Measurements from ENCODE around the gene NFATC1.
"Not testable (repeated sequence)": the region's sequence is repeated elsewhere in the genome, so short reads cannot be mapped to it uniquely, and the experiment has no call there.

NFATC1 gene

GRCh38 chr18:79489051-79489898 lies 93.5 kb downstream of the NFATC1 start:
- no peak for DNase-seq
- in situ Hi-C loops (cut with HindIII; ENCODE audit: low pct_ligation_motif_present, low pct_unique_long_range_greater_than_20kb, low sequenced_read_pairs), result no loop called here

- in situ Hi-C loops (cut with HindIII; ENCODE audit: low pct_ligation_motif_present, low pct_unique_long_range_greater_than_20kb, low sequenced_read_pairs), result no loop called here
These were observed 94.3 kb downstream of the NFATC1 start for GRCh38 chr18:79489899-79490625.

GRCh38 chr18:79490626-79491041 lies 94.9 kb downstream of the NFATC1 start:
- in situ Hi-C loops (cut with HindIII; ENCODE audit: low pct_ligation_motif_present, low pct_unique_long_range_greater_than_20kb, low sequenced_read_pairs), result no loop called here

More at GRCh38 chr18:79489899-79490625, 94.3 kb downstream of the NFATC1 start:
- DNase-seq, result no peak

GRCh38 chr18:79491081-79491551 lies 95.4 kb downstream of the NFATC1 start:
- in situ Hi-C loops (cut with HindIII; ENCODE audit: low pct_ligation_motif_present, low pct_unique_long_range_greater_than_20kb, low sequenced_read_pairs), result no loop called here
- no peak for DNase-seq

More at GRCh38 chr18:79490626-79491041, 94.9 kb downstream of the NFATC1 start:
- DNase-seq, result no peak

- no peak for DNase-seq
- in situ Hi-C loops (cut with HindIII; ENCODE audit: low pct_ligation_motif_present, low pct_unique_long_range_greater_than_20kb, low sequenced_read_pairs), result no loop called here
These were observed 97.6 kb downstream of the NFATC1 start for GRCh38 chr18:79493211-79493800.

- no peak for DNase-seq
- in situ Hi-C loops (cut with HindIII; ENCODE audit: low pct_ligation_motif_present, low pct_unique_long_range_greater_than_20kb, low sequenced_read_pairs), result no loop called here
These were observed 98.1 kb downstream of the NFATC1 start for GRCh38 chr18:79493801-79494211.

GRCh38 chr18:79494936-79495335 lies 99.2 kb downstream of the NFATC1 start:
- in situ Hi-C loops (cut with HindIII; ENCODE audit: low pct_ligation_motif_present, low pct_unique_long_range_greater_than_20kb, low sequenced_read_pairs), result no loop called here
- no peak for DNase-seq

- in situ Hi-C loops (cut with HindIII; ENCODE audit: low pct_ligation_motif_present, low pct_unique_long_range_greater_than_20kb, low sequenced_read_pairs), result no loop called here
- no peak for DNase-seq
These were observed 99.9 kb downstream of the NFATC1 start for GRCh38 chr18:79495591-79496071.

GRCh38 chr18:79496237-79496977 lies 100.7 kb downstream of the NFATC1 start:
- in situ Hi-C loops (cut with HindIII; ENCODE audit: low pct_ligation_motif_present, low pct_unique_long_range_greater_than_20kb, low sequenced_read_pairs), result no loop called here
- DNase-seq, result no peak

GRCh38 chr18:79496978-79497637 lies 101.4 kb downstream of the NFATC1 start:
- DNase-seq, result no peak
- in situ Hi-C loops (cut with HindIII; ENCODE audit: low pct_ligation_motif_present, low pct_unique_long_range_greater_than_20kb, low sequenced_read_pairs), result no loop called here

- in situ Hi-C loops (cut with HindIII; ENCODE audit: low pct_ligation_motif_present, low pct_unique_long_range_greater_than_20kb, low sequenced_read_pairs), result no loop called here
- no peak for DNase-seq
These were observed 101.9 kb downstream of the NFATC1 start for GRCh38 chr18:79497638-79498081.

- no peak for DNase-seq
- in situ Hi-C loops (cut with HindIII; ENCODE audit: low pct_ligation_motif_present, low pct_unique_long_range_greater_than_20kb, low sequenced_read_pairs), result no loop called here
These were observed 102.9 kb downstream of the NFATC1 start for GRCh38 chr18:79498662-79499061.

GRCh38 chr18:79501006-79501405 lies 105.3 kb downstream of the NFATC1 start:
- no peak for DNase-seq
- in situ Hi-C loops (cut with HindIII; ENCODE audit: low pct_ligation_motif_present, low pct_unique_long_range_greater_than_20kb, low sequenced_read_pairs), result no loop called here

- no peak for DNase-seq
- in situ Hi-C loops (cut with HindIII; ENCODE audit: low pct_ligation_motif_present, low pct_unique_long_range_greater_than_20kb, low sequenced_read_pairs), result no loop called here
These were observed 107.1 kb downstream of the NFATC1 start for GRCh38 chr18:79502782-79503181.

- DNase-seq, result no peak
- in situ Hi-C loops (cut with HindIII; ENCODE audit: low pct_ligation_motif_present, low pct_unique_long_range_greater_than_20kb, low sequenced_read_pairs), result no loop called here
These were observed 107.7 kb downstream of the NFATC1 start for GRCh38 chr18:79503406-79503805.

GRCh38 chr18:79504034-79504433 lies 108.3 kb downstream of the NFATC1 start:
- in situ Hi-C loops (cut with HindIII; ENCODE audit: low pct_ligation_motif_present, low pct_unique_long_range_greater_than_20kb, low sequenced_read_pairs), result no loop called here

GRCh38 chr18:79504495-79504894 lies 108.8 kb downstream of the NFATC1 start:
- DNase-seq; in situ Hi-C loops (cut with HindIII; ENCODE audit: low pct_ligation_motif_present, low pct_unique_long_range_greater_than_20kb, low sequenced_read_pairs): not testable (repeated sequence)

More at GRCh38 chr18:79504034-79504433, 108.3 kb downstream of the NFATC1 start:
- DNase-seq, result no peak

- DNase-seq; in situ Hi-C loops (cut with HindIII; ENCODE audit: low pct_ligation_motif_present, low pct_unique_long_range_greater_than_20kb, low sequenced_read_pairs): not testable (repeated sequence)
These were observed 109.7 kb downstream of the NFATC1 start for GRCh38 chr18:79505465-79505864.

Data from ACHN (cell line).